Thymus (tissue), 11 donors: ENCODE measurements around the gene NLRP12. TPM values are rescaled to one million over a fixed set of nuclear protein-coding genes. Genes with fewer than 3 reads are reported as not detected.
"Not testable (repeated sequence)": the region's sequence is repeated elsewhere in the genome, so short reads cannot be mapped to it uniquely, and the experiment has no call there.

Experiments
- DNase-seq, 9 donors: peaks; one replicate each; pipeline ENCODE4 v3.0.0-alpha.2; 2013; ENCODE audit warnings: low spot score in 9 of 9, low read depth in 6 of 9, missing footprints in 1 of 9
- H3K27ac ChIP-seq, 2 donors: one replicate each; pipeline ENCODE4 v1.5.1; 2013; ENCODE audit warnings: control low read depth in 1 of 2, low read depth in 1 of 2, low read length in 1 of 2, mild to moderate bottlenecking in 1 of 2, moderate library complexity in 1 of 2
- H3K27me3 ChIP-seq, 2 donors: one replicate each; pipeline ENCODE4 v1.5.1; 2013; ENCODE audit warnings: low read length in 1 of 2; ENCODE audit not compliant: control insufficient read depth in 2 of 2, insufficient read depth in 1 of 2
- H3K36me3 ChIP-seq, 2 donors: one replicate each; pipeline ENCODE4 v1.5.1; 2013; ENCODE audit warnings: low read length in 1 of 2, mild to moderate bottlenecking in 1 of 2, moderate library complexity in 1 of 2; ENCODE audit not compliant: control insufficient read depth in 2 of 2, insufficient read depth in 2 of 2
- H3K4me1 ChIP-seq, 2 donors: one replicate each; pipeline ENCODE4 v1.5.1; 2013; ENCODE audit warnings: low read length in 2 of 2; ENCODE audit not compliant: control insufficient read depth in 2 of 2, insufficient read depth in 2 of 2
- H3K4me3 ChIP-seq, 2 donors: one replicate each; pipeline ENCODE4 v1.5.1; 2013; ENCODE audit warnings: low read length in 2 of 2, control low read depth in 1 of 2, mild to moderate bottlenecking in 1 of 2
- H3K9me3 ChIP-seq, 2 donors: one replicate each; pipeline ENCODE4 v1.5.1; 2013; ENCODE audit warnings: low read length in 1 of 2, mild to moderate bottlenecking in 1 of 2; ENCODE audit not compliant: control insufficient read depth in 2 of 2, insufficient read depth in 1 of 2
- WGBS: extraction: QIAGEN DNeasy Blood & Tissue Kit; methylation state at CpG from one replicate; pipeline ENCODE4 v1.1.7; 2013; 5-methylcytosine and 5-hydroxymethylcytosine counted together
- polyA plus RNA-seq: library from polyadenylated mRNA; stranded (reverse); fragments of 200-250 nt; gene quantifications from one replicate; pipeline ENCODE4 v1.2.3, GENCODE V29; 2013
- total RNA-seq: library from RNA; stranded (reverse); fragments of 120-200 nt; gene quantifications from one replicate; pipeline ENCODE4 v1.2.4, GENCODE V29; 2013
- donor health status: healthy.

Gene NLRP12
- total and polyA plus RNA-seq, 2 donors: 0.21 to 0.24 TPM

DNA sequence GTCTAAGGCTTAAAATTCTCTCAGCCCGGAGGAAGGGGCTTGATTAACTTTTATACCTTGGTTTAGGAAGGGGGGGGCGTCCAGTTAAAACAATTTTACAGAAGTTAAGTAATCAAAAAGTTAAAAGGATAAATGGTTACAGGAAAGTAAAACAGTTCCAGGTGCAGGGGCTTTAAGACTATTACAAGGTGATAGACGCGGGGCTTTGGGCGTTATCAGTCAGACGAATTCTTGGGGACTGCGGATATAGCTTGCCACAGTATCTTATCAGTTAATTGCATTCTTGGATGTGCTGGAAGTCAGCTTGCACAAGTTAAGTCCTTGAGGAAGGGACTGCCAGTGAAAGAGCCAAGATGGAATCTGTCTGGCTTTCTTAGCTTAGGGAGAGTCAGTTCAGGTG lies 49.6 kb downstream of the NLRP12 start:
- WGBS: 90% methylated on average over 7 of the region's 7 CpGs
- not testable (repeated sequence) for DNase-seq, H3K27me3 ChIP-seq

DNA sequence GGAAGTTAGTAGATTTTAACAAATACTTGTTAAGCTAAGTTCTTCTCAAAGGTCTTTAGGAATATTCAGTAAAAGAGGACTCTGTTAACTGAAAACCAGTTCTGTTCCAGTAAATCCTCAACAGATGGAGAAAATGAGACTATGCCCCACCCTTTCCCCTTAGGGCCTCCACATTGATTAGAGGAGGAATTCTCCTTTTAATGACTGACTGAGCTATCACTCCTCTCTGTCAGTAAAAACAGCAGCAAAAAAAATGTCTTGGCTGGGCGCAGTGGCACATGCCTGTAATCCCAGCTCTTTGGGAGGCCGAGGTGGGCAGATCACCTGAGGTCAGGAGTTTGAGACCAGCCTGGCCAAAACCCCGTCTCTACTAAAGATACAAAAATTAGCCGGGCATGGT lies 50.1 kb downstream of the NLRP12 start:
- Histone ChIP-seq H3K36me3 (no peaks in the 10 kb centered on the region), H3K27me3 (no peaks in the 10 kb centered on the region)

More for the DNA sequence above, 49.6 kb downstream of the NLRP12 start:
- H3K4me3 ChIP-seq, H3K36me3 ChIP-seq, H3K27ac ChIP-seq, H3K4me1 ChIP-seq, H3K9me3 ChIP-seq: not testable (repeated sequence)

DNA sequence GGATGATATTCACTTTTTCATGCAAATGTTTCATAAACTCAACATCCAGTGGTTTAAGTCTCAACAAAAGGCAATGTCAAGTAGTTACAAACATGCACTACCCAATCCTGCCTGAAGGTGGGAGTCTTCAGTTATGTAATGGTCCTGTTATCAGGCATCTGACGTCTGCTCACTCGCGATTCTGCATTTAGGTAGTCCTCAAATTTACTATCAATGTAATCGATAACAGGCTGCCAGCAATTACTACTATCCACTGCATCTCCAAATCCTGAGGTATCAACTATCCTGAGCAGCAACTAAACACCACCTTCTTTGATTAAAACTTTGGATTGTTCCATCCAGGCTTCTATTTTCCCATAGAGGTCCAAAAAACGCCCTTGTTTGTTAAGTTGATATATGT lies 51.2 kb downstream of the NLRP12 start:
- WGBS: 17% methylated on average over 5 of the region's 5 CpGs
- Histone ChIP-seq H3K9me3 (no peaks in the 10 kb centered on the region), H3K4me1 (no peaks in the 10 kb centered on the region), H3K27me3 (no peaks in the 10 kb centered on the region), H3K36me3 (no peaks in the 10 kb centered on the region), H3K27ac (no peak overlapping the region), H3K4me3 (no peak overlapping the region)
- DNase-seq: peak in 7 of 9 donors; percentile 9 to 52 (median 28)

More for the DNA sequence above, 50.1 kb downstream of the NLRP12 start:
- no peak overlapping the region for H3K4me3 ChIP-seq
- no peak for DNase-seq
- H3K9me3 ChIP-seq: no peaks in the 10 kb centered on the region
- H3K27ac ChIP-seq: no peak overlapping the region
- 92% methylated on average over 4 of the region's 4 CpGs for WGBS
- no peaks in the 10 kb centered on the region for H3K4me1 ChIP-seq

DNA sequence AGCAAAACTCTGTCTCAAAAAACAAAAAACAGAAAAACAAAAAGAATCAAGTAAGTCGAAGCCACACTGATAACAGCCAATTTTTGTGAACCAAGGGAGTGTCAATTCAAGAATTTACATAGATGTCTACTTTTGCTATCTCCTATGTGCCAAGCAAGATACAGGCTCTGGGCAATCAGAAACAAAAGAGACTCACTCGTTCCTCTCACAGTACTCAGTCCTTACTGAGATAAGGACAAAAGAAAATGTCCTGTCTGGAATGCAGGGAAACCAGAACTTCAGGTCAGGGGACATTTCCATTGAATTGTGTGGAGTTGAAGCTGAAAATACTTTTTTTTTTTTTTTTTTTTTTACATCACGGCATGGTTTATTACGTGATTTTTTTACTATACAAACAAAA lies 53.0 kb downstream of the NLRP12 start:
- Histone ChIP-seq H3K27ac (no peak overlapping the region), H3K27me3 (no peaks in the 10 kb centered on the region), H3K36me3 (no peaks in the 10 kb centered on the region), H3K9me3 (no peaks in the 10 kb centered on the region), H3K4me1 (no peaks in the 10 kb centered on the region), H3K4me3 (no peak overlapping the region)
- no peak for DNase-seq
- WGBS: 88% methylated on average over 4 of the region's 4 CpGs

DNA sequence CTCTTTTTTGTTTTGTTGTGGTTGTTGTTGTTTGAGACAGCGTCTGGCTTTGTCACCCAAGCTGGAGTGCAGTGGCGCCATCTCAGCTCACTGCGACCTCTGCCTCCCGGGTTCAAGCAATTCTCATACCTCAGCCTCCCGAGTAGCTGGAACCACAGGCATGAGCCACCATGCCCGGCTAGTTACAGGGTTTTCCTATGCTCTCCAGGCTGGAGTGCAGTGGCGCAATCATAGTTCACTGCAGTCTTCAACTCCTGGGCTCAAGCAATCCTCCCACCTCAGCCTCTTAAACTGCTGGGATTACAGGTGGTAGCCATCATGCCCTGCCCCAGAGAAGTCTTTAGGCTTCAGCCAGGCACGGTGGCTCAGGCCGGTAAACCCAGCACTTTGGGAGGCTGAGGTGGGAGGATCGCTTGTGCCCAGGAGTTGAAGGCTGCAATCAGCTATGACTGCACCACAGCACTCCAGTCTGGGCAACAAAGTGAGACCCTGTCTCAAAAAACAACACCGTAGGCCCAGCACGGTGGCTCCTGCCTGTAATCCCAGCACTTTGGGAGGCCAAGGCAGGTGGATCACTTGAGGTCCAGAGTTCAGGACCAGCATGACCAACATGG lies 54.3 kb downstream of the NLRP12 start:
- H3K36me3 ChIP-seq, H3K27ac ChIP-seq, H3K4me1 ChIP-seq, H3K9me3 ChIP-seq, H3K4me3 ChIP-seq, DNase-seq, H3K27me3 ChIP-seq: not testable (repeated sequence)
- whole genome bisulfite sequencing: 94% methylated on average over 12 of the region's 12 CpGs

DNA sequence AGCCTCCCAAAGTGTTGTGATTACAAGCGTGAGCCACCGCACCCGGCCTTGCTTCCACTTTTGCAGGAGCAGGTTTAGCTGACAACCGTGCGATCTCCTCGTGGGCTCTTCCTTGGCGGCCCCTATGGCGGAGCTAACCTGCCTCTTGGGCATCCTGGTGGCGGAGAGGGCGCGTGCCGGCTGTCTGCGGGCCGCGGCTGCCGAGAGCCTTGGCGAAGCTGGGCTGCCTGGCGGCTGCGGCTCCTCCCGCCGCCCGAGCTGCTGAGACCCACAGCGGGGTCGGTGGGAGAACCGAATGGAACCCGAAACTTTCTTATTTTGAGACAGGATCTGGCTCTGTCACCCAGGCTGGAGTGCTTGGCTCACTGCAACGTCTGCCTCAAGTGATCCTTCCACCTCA lies 55.7 kb downstream of the NLRP12 start:
- Histone ChIP-seq H3K27ac (no peak overlapping the region), H3K27me3 (no peaks in the 10 kb centered on the region), H3K4me1 (no peaks in the 10 kb centered on the region), H3K4me3 (no peak overlapping the region), H3K36me3 (no peaks in the 10 kb centered on the region), H3K9me3 (no peaks in the 10 kb centered on the region)
- WGBS: 98% methylated on average over 27 of the region's 27 CpGs
- DNase-seq: no peak

DNA sequence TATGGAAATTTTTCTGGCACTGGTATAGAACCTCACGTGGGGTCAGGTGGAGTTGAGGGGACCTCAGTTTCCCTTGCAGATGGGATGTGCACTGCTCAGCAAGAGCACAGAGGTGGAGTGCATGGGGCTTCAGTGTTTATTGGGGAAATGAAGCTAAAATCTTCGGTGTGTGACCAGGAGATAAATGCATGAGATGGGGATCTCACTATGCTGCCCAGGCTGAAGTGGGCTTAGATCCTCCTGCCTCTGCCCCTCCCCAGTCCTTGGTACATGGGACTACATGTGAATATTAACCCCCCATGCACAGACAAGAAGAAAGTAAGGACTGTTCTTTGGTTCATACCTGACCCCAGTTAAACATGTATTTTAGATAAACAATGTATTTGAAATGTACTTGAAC lies 65.1 kb downstream of the NLRP12 start:
- not testable (repeated sequence) for H3K36me3 ChIP-seq, H3K9me3 ChIP-seq, H3K4me1 ChIP-seq, H3K4me3 ChIP-seq, H3K27me3 ChIP-seq, H3K27ac ChIP-seq, DNase-seq
- WGBS: 86% methylated on average over 2 of the region's 2 CpGs

Other genes with a start within 250 kb of the NLRP12 start
- not detected for gene DPRX, start 192.3 kb downstream of the NLRP12 start, total RNA-seq
- gene DPRX, start 192.3 kb downstream of the NLRP12 start, polyA plus RNA-seq: 0.18 TPM
- 4.5 TPM for gene MYADM, start 43.6 kb upstream of the NLRP12 start, total RNA-seq
- gene MYADM, start 43.6 kb upstream of the NLRP12 start, polyA plus RNA-seq: 34.4 TPM
- gene PRKCG, start 57.9 kb upstream of the NLRP12 start, total RNA-seq: 1.1 TPM
- 4.5 TPM for gene PRKCG, start 57.9 kb upstream of the NLRP12 start, polyA plus RNA-seq
- gene CACNG7, start 85.0 kb upstream of the NLRP12 start, total RNA-seq: not detected
- 0.05 TPM for gene CACNG7, start 85.0 kb upstream of the NLRP12 start, polyA plus RNA-seq
- gene CACNG8, start 138.6 kb upstream of the NLRP12 start, total RNA-seq: not detected
- gene CACNG8, start 138.6 kb upstream of the NLRP12 start, polyA plus RNA-seq: 0.05 TPM
- 0.05 TPM for gene CACNG6, start 167.3 kb upstream of the NLRP12 start, total RNA-seq
- gene CACNG6, start 167.3 kb upstream of the NLRP12 start, polyA plus RNA-seq: 0.05 TPM
- gene VSTM1, start 239.6 kb upstream of the NLRP12 start, total RNA-seq: 1.1 TPM
- gene VSTM1, start 239.6 kb upstream of the NLRP12 start, polyA plus RNA-seq: 0.37 TPM